SK-N-SH (cell line): ENCODE measurements around the gene WWOX. TPM values are rescaled to one million over a fixed set of nuclear protein-coding genes. Genes with fewer than 3 reads are reported as not detected.
A peak's percentile ranks its signal among the peaks of the same experiment; 100 is the strongest.

Experiments
- CTCF ChIA-PET: fragments of 300-600, 350-600 bp; formaldehyde crosslinking; extraction: SDS; loops from one replicate; lab custom pipeline; 2021; lab: Yijun Ruan, JAX
- POLR2A ChIA-PET: fragments of 350-600 bp; sonication (Branson Sonifier 250); formaldehyde crosslinking; extraction: SDS; loops from one replicate; lab custom pipeline; 2020; ENCODE audit warnings: antibody characterized with exemption, inconsistent platforms; lab: Yijun Ruan, JAX
- DNase-seq: peaks from one replicate; pipeline ENCODE4 v3.0.0; 2012
- H2AFZ ChIP-seq: fragments of 200-600 bp; sonication (generic); 2 replicates; pipeline ENCODE4 v1.8.1; 2016; ENCODE audit warnings: antibody characterized with exemption, mild to moderate bottlenecking, low read depth
- H3F3A ChIP-seq: fragments of 200-600 bp; sonication (generic); replicated peaks from 2 replicates; pipeline ENCODE3; 2016; ENCODE audit warnings: antibody characterized with exemption, mild to moderate bottlenecking; ENCODE audit not compliant: insufficient read depth
- H3K27ac ChIP-seq, 2 experiments: fragments of 200-500 bp in 1 of 2; fragments of 200-600 bp in 1 of 2; sonication (Bioruptor generic) in 1 of 2; sonication (generic), shearing (Covaris generic) in 1 of 2; 2 replicates each; pipeline versions ENCODE4 v1.5.1 to v1.6.1; 2014 to 2016; ENCODE audit warnings: low read depth in 2 of 2, inconsistent platforms in 1 of 2, low read length in 1 of 2, mild to moderate bottlenecking in 1 of 2, mixed read lengths in 1 of 2
- H3K27me3 ChIP-seq: fragments of 200-600 bp; sonication (generic), shearing (Covaris generic); 2 replicates; pipeline ENCODE4 v1.6.1; 2016; ENCODE audit warnings: mixed run types; ENCODE audit not compliant: insufficient read depth
- H3K36me3 ChIP-seq, 2 experiments: fragments of 200-500 bp in 1 of 2; fragments of 200-600 bp in 1 of 2; sonication (Bioruptor generic) in 1 of 2; sonication (generic) in 1 of 2; replicated peaks in 1 of 2; 2 replicates each; pipeline versions ENCODE3 to v1.5.1; 2014 to 2016; ENCODE audit warnings: low read length in 1 of 2, mild to moderate bottlenecking in 1 of 2; ENCODE audit not compliant: insufficient read depth in 2 of 2, control insufficient read depth in 1 of 2
- H3K4me1 ChIP-seq, 2 experiments: fragments of 200-500 bp in 1 of 2; fragments of 200-600 bp in 1 of 2; sonication (Bioruptor generic) in 1 of 2; sonication (generic), shearing (Covaris generic) in 1 of 2; 2 replicates each; pipeline versions ENCODE4 v1.5.1 to v1.6.1; 2014 to 2016; ENCODE audit warnings: low read depth in 1 of 2, low read length in 1 of 2, mixed run types in 1 of 2; ENCODE audit not compliant: insufficient read depth in 2 of 2, control insufficient read depth in 1 of 2
- H3K4me2 ChIP-seq: fragments of 200-600 bp; sonication (generic), shearing (Covaris generic); 2 replicates; pipeline ENCODE4 v1.6.1; 2017; ENCODE audit warnings: mixed run types
- H3K4me3 ChIP-seq, 2 experiments: fragments of 200-500 bp in 1 of 2; fragments of 200-600 bp in 1 of 2; sonication (Bioruptor generic) in 1 of 2; sonication (generic), shearing (Covaris generic) in 1 of 2; 2 replicates each; pipeline versions ENCODE4 v1.5.1 to v1.8.1; 2014 to 2016; ENCODE audit warnings: low read depth in 2 of 2, inconsistent platforms in 1 of 2, low read length in 1 of 2, mild to moderate bottlenecking in 1 of 2, mixed read lengths in 1 of 2, moderate library complexity in 1 of 2
- H3K79me2 ChIP-seq: fragments of 200-600 bp; sonication (generic); 2 replicates; pipeline ENCODE4 v1.8.1; 2017; ENCODE audit warnings: mild to moderate bottlenecking; ENCODE audit not compliant: insufficient read depth
- H3K9ac ChIP-seq: fragments of 200-600 bp; sonication (generic); 2 replicates; pipeline ENCODE4 v1.6.1; 2017; ENCODE audit warnings: mixed run types
- H3K9me2 ChIP-seq: fragments of 200-600 bp; sonication (generic); 2 replicates; pipeline ENCODE4 v1.6.1; 2017; ENCODE audit warnings: mixed run types
- H3K9me3 ChIP-seq: fragments of 200-600 bp; sonication (generic); 2 replicates; pipeline ENCODE4 v1.6.1; 2017; ENCODE audit warnings: mixed run types, mild to moderate bottlenecking, moderate library complexity
- H4K20me1 ChIP-seq: fragments of 200-600 bp; sonication (generic); 2 replicates; pipeline ENCODE4 v1.6.1; 2017; ENCODE audit warnings: mild to moderate bottlenecking, mixed run types; ENCODE audit not compliant: insufficient read depth
- CHD2 ChIP-seq: fragments of 150-350 bp; IDR thresholded peaks from 2 replicates; pipeline ENCODE4 v1.6.1; 2018; ENCODE audit warnings: low read length; ENCODE audit not compliant: partially characterized antibody
- CTCF ChIP-seq: fragments of 200-600 bp; sonication (generic); IDR thresholded peaks from 2 replicates; pipeline ENCODE4 v1.6.1; 2017; ENCODE audit warnings: antibody characterized with exemption, mild to moderate bottlenecking, moderate library complexity
- ELF1 ChIP-seq: IDR thresholded peaks from 2 replicates; pipeline ENCODE4 v1.4.0; 2012
- EP300 ChIP-seq, 2 experiments: IDR thresholded peaks; 2 replicates each; pipeline versions ENCODE4 v1.4.0 to v1.6.1; 2012; ENCODE audit warnings: borderline replicate concordance in 1 of 2, low read depth in 1 of 2, low read length in 1 of 2
- FOSL2 ChIP-seq: IDR thresholded peaks from 2 replicates; pipeline ENCODE4 v1.4.0; 2012; ENCODE audit warnings: low read depth, mild to moderate bottlenecking, moderate library complexity, borderline replicate concordance
- FOXJ3 ChIP-seq: sonication (generic); formaldehyde crosslinking; IDR thresholded peaks from 2 replicates; pipeline ENCODE4 v1.5.1; 2020; ENCODE audit warnings: mild to moderate bottlenecking, missing genetic modification reagents
- FOXM1 ChIP-seq: IDR thresholded peaks from 2 replicates; pipeline ENCODE4 v1.4.0; 2012; ENCODE audit warnings: low read depth, mild to moderate bottlenecking
- GABPA ChIP-seq: IDR thresholded peaks from 2 replicates; pipeline ENCODE4 v1.4.0; 2012; ENCODE audit warnings: low read depth, mild to moderate bottlenecking
- GATA2 ChIP-seq: sonication (generic); formaldehyde crosslinking; IDR thresholded peaks from 2 replicates; pipeline ENCODE4 v1.5.0; 2020; ENCODE audit warnings: mild to moderate bottlenecking, missing genetic modification reagents
- JUND ChIP-seq: IDR thresholded peaks from 2 replicates; pipeline ENCODE4 v1.4.0; 2012
- MAX ChIP-seq: IDR thresholded peaks from 2 replicates; pipeline ENCODE4 v1.4.0; 2012; ENCODE audit warnings: low read depth
- MEF2A ChIP-seq: IDR thresholded peaks from 2 replicates; pipeline ENCODE4 v1.4.0; 2012; ENCODE audit warnings: low read depth, borderline replicate concordance
- MXI1 ChIP-seq: IDR thresholded peaks from 2 replicates; pipeline ENCODE4 v1.6.1; 2012; ENCODE audit warnings: mild to moderate bottlenecking, low read depth, low read length, improper control_type of control experiment
- NFIC ChIP-seq: IDR thresholded peaks from 2 replicates; pipeline ENCODE4 v1.4.0; 2012; ENCODE audit warnings: borderline replicate concordance
- NRF1 ChIP-seq: IDR thresholded peaks from 2 replicates; pipeline ENCODE4 v1.6.1; 2012; ENCODE audit warnings: low read depth, mild to moderate bottlenecking, low read length
- PBX3 ChIP-seq: IDR thresholded peaks from 2 replicates; pipeline ENCODE4; 2012
- RAD21 ChIP-seq: IDR thresholded peaks from 2 replicates; pipeline ENCODE4 v1.6.1; 2012; ENCODE audit warnings: mild to moderate bottlenecking, low read length
- RXRA ChIP-seq: IDR thresholded peaks from 2 replicates; pipeline ENCODE4 v1.4.0; 2012; ENCODE audit warnings: low read depth, mild to moderate bottlenecking, borderline replicate concordance
- SMC3 ChIP-seq: IDR thresholded peaks from 2 replicates; pipeline ENCODE4 v1.6.1; 2012; ENCODE audit warnings: low read depth, low read length, improper control_type of control experiment
- TCF12 ChIP-seq: IDR thresholded peaks from 2 replicates; pipeline ENCODE4 v1.4.0; 2012
- USF2 ChIP-seq: fragments of 150-350 bp; IDR thresholded peaks from 2 replicates; pipeline ENCODE4 v1.6.1; 2017; ENCODE audit warnings: antibody characterized with exemption, low read length, low read depth, borderline replicate concordance
- YY1 ChIP-seq: IDR thresholded peaks from 2 replicates; pipeline ENCODE4 v1.4.0; 2012; ENCODE audit warnings: low read depth, mild to moderate bottlenecking
- WGBS: methylation state at CpG from one replicate; pipeline ENCODE4 v1.1.6; 2017; ENCODE audit warnings: low lambda C conversion rate; 5-methylcytosine and 5-hydroxymethylcytosine counted together
- polyA plus RNA-seq, 3 experiments: library from polyadenylated mRNA; depleted of rRNA; stranded (reverse); fragments of >200 nt; gene quantifications; 2 replicates each; pipeline ENCODE4 v1.2.3, GENCODE V29; 2012

WWOX gene
- polyA plus RNA-seq, 1 of the 3 experiments (the other 2 are of a cell fraction) = 10.8 TPM

GRCh38 chr16:78638371-78638770 lies 538.9 kb downstream of the WWOX start:
- H3K4me3 ChIP-seq = no peak overlapping the region
- ChIA-PET POLR2A (interaction anchor here (0.6 kb wide), 1 partner anchor 9 kb away, joined by 3 read pairs; no protein-coding TSS in a partner anchor), CTCF (no interaction called here)
- TF ChIP-seq MEF2A (no peak), GATA2 (CRISPR knock-in tag) (peak; percentile 64), CHD2 (no peak), CTCF (no peak)
- H3K4me1 ChIP-seq = peaks cover 0 to 6% of the 10 kb centered on the region in 2 experiments; a peak in 1 of 4 replicates
- no peak overlapping the region for H3K9ac ChIP-seq
- WGBS = 46% methylated on average over 4 of the region's 4 CpGs
- H3K79me2 ChIP-seq = no peaks in the 10 kb centered on the region
- no peaks in the 10 kb centered on the region for H3F3A ChIP-seq
- DNase-seq = peak; percentile 13
- H3K4me2 ChIP-seq = no peak overlapping the region
- no peaks in the 10 kb centered on the region for H3K36me3 ChIP-seq
- no peaks in the 10 kb centered on the region for H3K9me2 ChIP-seq
- no peaks in the 10 kb centered on the region for H3K9me3 ChIP-seq
- no peaks in the 10 kb centered on the region for H4K20me1 ChIP-seq
- H3K27me3 ChIP-seq = no peaks in the 10 kb centered on the region
- H2AFZ ChIP-seq = no peak overlapping the region
- no peak overlapping the region for H3K27ac ChIP-seq

GRCh38 chr16:78639775-78640174 lies 540.3 kb downstream of the WWOX start:
- H3K9me3 ChIP-seq = no peaks in the 10 kb centered on the region
- peaks cover 0 to 6% of the 10 kb centered on the region in 2 experiments; a peak in 1 of 4 replicates for H3K4me1 ChIP-seq
- H3K27ac ChIP-seq = no peak overlapping the region
- H2AFZ ChIP-seq = no peak overlapping the region
- no peaks in the 10 kb centered on the region for H3K79me2 ChIP-seq
- 37% methylated on average over 3 of the region's 3 CpGs for WGBS
- no peak for TF ChIP-seq GABPA
- no peak for TF ChIP-seq YY1
- no peak for TF ChIP-seq ELF1
- TF ChIP-seq, all 33 proteins: peak for 0
- H3F3A ChIP-seq = no peaks in the 10 kb centered on the region
- H3K36me3 ChIP-seq = no peaks in the 10 kb centered on the region
- no peaks in the 10 kb centered on the region for H3K9me2 ChIP-seq
- H3K9ac ChIP-seq = no peak overlapping the region
- DNase-seq = no peak
- POLR2A ChIA-PET = no interaction called here
- no peak overlapping the region for H3K4me3 ChIP-seq
- CTCF ChIA-PET = no interaction called here
- H3K4me2 ChIP-seq = no peak overlapping the region
- no peaks in the 10 kb centered on the region for H4K20me1 ChIP-seq
- no peaks in the 10 kb centered on the region for H3K27me3 ChIP-seq

GRCh38 chr16:78640886-78641285 lies 541.4 kb downstream of the WWOX start:
- POLR2A ChIA-PET = no interaction called here
- Histone ChIP-seq H3F3A (no peaks in the 10 kb centered on the region), H3K4me2 (no peak overlapping the region), H2AFZ (no peak overlapping the region)
- TF ChIP-seq NRF1 (no peak), RXRA (no peak), SMC3 (no peak), RAD21 (no peak), JUND (no peak), ELF1 (no peak), FOSL2 (no peak), TCF12 (no peak), PBX3 (no peak), FOXM1 (no peak), EP300 (IDR thresholded peaks at IDR 0.05; ENCODE audit: borderline replicate concordance in 1 of 2, low read depth in 1 of 2, low read length in 1 of 2) (no peak), USF2 (no peak), MAX (no peak), NFIC (no peak), FOXJ3 (no peak), MXI1 (no peak)
- TF ChIP-seq, all 33 proteins: peak for 0
- WGBS = 63% methylated on average over 6 of the region's 6 CpGs
- CTCF ChIA-PET = interaction anchor here (0.7 kb wide), 1 partner anchor 1062 kb away, joined by 4 read pairs; no protein-coding TSS in a partner anchor
- Histone ChIP-seq H3K9ac (no peak overlapping the region), H3K9me3 (no peaks in the 10 kb centered on the region), H3K27me3 (no peaks in the 10 kb centered on the region), H3K4me3 (no peak overlapping the region), H4K20me1 (no peaks in the 10 kb centered on the region), H3K79me2 (no peaks in the 10 kb centered on the region), H3K9me2 (no peaks in the 10 kb centered on the region), H3K27ac (no peak overlapping the region), H3K4me1 (peaks cover 0 to 6% of the 10 kb centered on the region in 2 experiments; a peak in 1 of 4 replicates), H3K36me3 (no peaks in the 10 kb centered on the region)
- DNase-seq = no peak
